ENCODE measurements around the gene TCF4. TPM values are rescaled to one million over a fixed set of nuclear protein-coding genes. Genes with fewer than 3 reads are reported as not detected.

TCF4 gene
- total and polyA plus RNA-seq, 8 donors = 99.1 to 165 (median 138) TPM

DNA sequence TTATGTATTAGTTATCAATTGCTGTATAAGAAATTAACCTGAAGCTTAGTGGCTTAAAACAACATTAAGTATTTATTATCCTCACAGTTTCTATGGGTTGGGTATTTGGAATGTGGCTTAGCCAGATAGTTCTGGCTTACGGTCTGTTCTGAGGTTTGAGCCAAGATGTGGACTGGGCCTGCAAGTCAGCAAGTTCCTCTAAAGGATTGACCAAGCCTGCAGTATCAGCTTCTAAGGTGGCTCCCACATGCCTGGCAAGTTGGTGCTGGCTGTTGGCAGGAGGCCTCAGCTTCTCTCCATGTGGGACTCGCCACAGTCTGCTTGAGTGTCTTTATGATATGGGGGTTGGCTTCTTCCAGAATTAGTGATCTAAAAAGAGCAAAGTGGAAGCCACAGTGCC is 45.0 kb upstream of the TCF4 start:
- H3K4me1 ChIP-seq = no peaks in the 10 kb centered on the region
- no peak overlapping the region for H3K4me3 ChIP-seq
- intact Hi-C loops (cut with DNase I) = no loop called here
- no peak for ATAC-seq
- H3K27me3 ChIP-seq = no peaks in the 10 kb centered on the region
- no peak overlapping the region for H3K27ac ChIP-seq
- no peak for DNase-seq
- TF ChIP-seq, protein P1, sequence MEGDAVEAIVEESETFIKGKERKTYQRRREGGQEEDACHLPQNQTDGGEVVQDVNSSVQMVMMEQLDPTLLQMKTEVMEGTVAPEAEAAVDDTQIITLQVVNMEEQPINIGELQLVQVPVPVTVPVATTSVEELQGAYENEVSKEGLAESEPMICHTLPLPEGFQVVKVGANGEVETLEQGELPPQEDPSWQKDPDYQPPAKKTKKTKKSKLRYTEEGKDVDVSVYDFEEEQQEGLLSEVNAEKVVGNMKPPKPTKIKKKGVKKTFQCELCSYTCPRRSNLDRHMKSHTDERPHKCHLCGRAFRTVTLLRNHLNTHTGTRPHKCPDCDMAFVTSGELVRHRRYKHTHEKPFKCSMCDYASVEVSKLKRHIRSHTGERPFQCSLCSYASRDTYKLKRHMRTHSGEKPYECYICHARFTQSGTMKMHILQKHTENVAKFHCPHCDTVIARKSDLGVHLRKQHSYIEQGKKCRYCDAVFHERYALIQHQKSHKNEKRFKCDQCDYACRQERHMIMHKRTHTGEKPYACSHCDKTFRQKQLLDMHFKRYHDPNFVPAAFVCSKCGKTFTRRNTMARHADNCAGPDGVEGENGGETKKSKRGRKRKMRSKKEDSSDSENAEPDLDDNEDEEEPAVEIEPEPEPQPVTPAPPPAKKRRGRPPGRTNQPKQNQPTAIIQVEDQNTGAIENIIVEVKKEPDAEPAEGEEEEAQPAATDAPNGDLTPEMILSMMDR (IDR thresholded peaks at IDR 0.05) = no peak
- H3K9me3 ChIP-seq = no peaks in the 10 kb centered on the region
- no peaks in the 10 kb centered on the region for H3K36me3 ChIP-seq

DNA sequence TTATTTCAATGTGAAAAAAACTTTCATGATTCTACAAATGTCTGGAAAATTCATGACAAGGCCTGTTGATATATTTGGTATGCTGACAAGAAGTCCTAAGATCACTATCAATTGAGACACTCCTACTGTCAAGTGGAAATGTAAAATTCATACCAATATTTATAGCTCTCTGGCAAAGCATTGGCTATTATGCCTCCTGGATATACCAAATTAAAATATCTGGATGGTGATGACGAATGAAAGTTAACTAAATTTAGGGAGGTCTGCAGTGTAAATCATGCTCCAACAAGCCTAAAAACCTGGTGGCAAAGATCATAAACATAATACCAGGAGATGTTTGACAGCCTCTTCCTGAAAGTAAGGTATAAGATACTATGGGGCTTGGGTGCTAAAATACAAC is 41.1 kb upstream of the TCF4 start:
- H3K27me3 ChIP-seq = no peaks in the 10 kb centered on the region
- no peak for ATAC-seq
- H3K4me3 ChIP-seq = no peak overlapping the region
- DNase-seq = no peak
- TF ChIP-seq, protein P1 (IDR thresholded peaks at IDR 0.05) = no peak
- intact Hi-C loops (cut with DNase I) = no loop called here
- no peaks in the 10 kb centered on the region for H3K36me3 ChIP-seq
- no peak overlapping the region for H3K27ac ChIP-seq
- no peaks in the 10 kb centered on the region for H3K4me1 ChIP-seq
- no peaks in the 10 kb centered on the region for H3K9me3 ChIP-seq

DNA sequence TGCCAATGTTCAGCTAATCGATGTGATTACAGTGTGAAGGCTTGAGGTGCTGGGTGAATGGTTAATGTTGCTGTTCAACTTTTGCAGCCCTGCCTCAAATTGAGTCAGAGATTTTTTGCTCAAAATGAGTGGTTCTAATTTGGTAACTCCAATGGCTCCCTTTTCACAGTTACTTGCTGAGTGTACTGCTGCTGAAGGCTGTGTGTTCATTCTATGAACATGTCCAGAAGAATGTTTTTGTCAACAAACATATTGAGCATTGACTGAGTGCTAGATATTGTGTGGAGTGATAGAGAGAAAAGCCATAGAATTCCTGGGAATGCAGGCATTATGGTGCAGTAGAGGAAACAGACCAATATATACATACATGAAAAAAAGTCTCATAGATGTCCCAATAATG is 39.0 kb upstream of the TCF4 start:
- no peaks in the 10 kb centered on the region for H3K9me3 ChIP-seq
- no peaks in the 10 kb centered on the region for H3K27me3 ChIP-seq
- TF ChIP-seq, protein P1 (IDR thresholded peaks at IDR 0.05) = no peak
- H3K27ac ChIP-seq = no peak overlapping the region
- intact Hi-C loops (cut with DNase I) = no loop called here
- H3K4me1 ChIP-seq = no peaks in the 10 kb centered on the region
- no peak for ATAC-seq
- H3K36me3 ChIP-seq = no peaks in the 10 kb centered on the region
- H3K4me3 ChIP-seq = no peak overlapping the region
- no peak for DNase-seq

DNA sequence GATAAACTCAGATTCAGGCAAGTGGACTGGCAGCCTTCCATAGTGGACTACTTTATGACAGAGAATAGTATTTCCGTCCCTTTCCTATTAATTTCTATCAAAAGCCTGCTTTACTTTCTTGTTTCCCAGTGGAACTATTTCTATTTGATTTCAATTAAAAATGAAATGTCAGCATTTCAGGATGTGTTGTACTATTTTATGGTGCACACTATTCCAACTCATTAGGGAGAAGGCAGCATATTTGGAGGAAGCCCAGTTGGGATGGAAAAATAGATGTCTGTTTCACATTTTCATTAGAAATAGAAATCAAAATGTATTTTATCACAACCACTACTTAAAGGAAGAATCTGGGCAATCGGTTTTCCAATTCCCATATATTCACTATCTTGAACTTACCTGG is 37.9 kb upstream of the TCF4 start:
- TF ChIP-seq, protein P1 (IDR thresholded peaks at IDR 0.05) = no peak
- no peaks in the 10 kb centered on the region for H3K27me3 ChIP-seq
- no peak for DNase-seq

DNA sequence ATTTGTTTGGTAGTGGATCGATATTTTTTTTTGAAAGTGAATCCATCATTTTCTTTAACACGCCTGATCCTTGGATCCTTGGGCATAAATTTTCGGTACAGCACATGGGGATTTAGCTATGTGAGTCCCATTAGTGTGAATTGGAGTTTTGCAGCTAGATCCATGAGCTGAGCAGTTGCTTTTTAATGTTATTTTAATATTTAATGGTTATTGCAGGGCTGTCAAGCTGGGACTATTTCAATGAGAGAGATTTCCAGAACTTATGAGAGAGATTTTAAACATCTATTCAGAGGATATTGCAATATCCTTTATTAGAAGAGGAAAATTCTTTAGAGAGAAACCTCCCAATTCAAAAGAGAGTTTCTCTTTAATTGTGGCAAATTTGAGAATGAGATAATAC is 35.6 kb upstream of the TCF4 start:
- ATAC-seq = no peak

More for the DNA sequence above, 37.9 kb upstream of the TCF4 start:
- no peaks in the 10 kb centered on the region for H3K4me1 ChIP-seq
- intact Hi-C loops (cut with DNase I) = no loop called here
- ATAC-seq = no peak
- H3K36me3 ChIP-seq = no peaks in the 10 kb centered on the region
- H3K9me3 ChIP-seq = no peaks in the 10 kb centered on the region
- no peak overlapping the region for H3K27ac ChIP-seq
- H3K4me3 ChIP-seq = no peak overlapping the region

More for the DNA sequence above, 35.6 kb upstream of the TCF4 start:
- TF ChIP-seq, protein P1 (IDR thresholded peaks at IDR 0.05) = no peak
- Histone ChIP-seq H3K4me3 (no peak overlapping the region), H3K4me1 (no peaks in the 10 kb centered on the region), H3K9me3 (peaks cover 0 to 3% of the 10 kb centered on the region in 2 donors), H3K36me3 (no peaks in the 10 kb centered on the region), H3K27ac (no peak overlapping the region), H3K27me3 (no peaks in the 10 kb centered on the region)
- DNase-seq = no peak
- intact Hi-C loops (cut with DNase I) = no loop called here

Measured in left lung (tissue), 10 donors.